ENCODE results near the gene IL17RD. TPM values are rescaled to one million over a fixed set of nuclear protein-coding genes. Genes with fewer than 3 reads are reported as not detected.

Gene IL17RD
- total and polyA plus RNA-seq, 10 of the 15 experiments (the other 5 are each of a cell fraction or from before 2014, with no cell fraction given), result 0.01 to 0.08 (median 0.04) TPM; not detected in 3

DNA sequence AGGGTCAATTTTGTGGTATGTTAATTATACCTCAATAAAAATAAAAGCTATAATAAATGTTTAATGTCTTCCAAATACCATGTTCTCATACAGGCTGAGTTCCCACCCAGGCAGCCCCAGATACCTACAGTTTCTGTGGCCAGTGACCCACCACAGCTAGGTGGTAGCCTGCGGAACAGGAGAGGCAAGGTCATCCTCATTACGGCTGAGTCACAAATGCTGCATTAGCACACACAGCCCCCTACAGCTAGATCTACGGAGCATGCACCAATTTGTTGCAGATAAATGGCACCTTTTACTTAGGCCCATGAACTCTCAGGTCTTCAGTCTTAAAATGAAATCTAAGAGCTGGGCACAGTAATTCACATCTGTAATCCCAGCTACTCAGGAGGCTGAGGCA, 99.6 kb downstream of the IL17RD start (continued):
- TF ChIP-seq, protein P1, sequence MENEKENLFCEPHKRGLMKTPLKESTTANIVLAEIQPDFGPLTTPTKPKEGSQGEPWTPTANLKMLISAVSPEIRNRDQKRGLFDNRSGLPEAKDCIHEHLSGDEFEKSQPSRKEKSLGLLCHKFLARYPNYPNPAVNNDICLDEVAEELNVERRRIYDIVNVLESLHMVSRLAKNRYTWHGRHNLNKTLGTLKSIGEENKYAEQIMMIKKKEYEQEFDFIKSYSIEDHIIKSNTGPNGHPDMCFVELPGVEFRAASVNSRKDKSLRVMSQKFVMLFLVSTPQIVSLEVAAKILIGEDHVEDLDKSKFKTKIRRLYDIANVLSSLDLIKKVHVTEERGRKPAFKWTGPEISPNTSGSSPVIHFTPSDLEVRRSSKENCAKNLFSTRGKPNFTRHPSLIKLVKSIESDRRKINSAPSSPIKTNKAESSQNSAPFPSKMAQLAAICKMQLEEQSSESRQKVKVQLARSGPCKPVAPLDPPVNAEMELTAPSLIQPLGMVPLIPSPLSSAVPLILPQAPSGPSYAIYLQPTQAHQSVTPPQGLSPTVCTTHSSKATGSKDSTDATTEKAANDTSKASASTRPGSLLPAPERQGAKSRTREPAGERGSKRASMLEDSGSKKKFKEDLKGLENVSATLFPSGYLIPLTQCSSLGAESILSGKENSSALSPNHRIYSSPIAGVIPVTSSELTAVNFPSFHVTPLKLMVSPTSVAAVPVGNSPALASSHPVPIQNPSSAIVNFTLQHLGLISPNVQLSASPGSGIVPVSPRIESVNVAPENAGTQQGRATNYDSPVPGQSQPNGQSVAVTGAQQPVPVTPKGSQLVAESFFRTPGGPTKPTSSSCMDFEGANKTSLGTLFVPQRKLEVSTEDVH (IDR thresholded peaks at IDR 0.05; ENCODE audit: low read depth, partially characterized antibody), result no peak
- TF ChIP-seq, protein P2, sequence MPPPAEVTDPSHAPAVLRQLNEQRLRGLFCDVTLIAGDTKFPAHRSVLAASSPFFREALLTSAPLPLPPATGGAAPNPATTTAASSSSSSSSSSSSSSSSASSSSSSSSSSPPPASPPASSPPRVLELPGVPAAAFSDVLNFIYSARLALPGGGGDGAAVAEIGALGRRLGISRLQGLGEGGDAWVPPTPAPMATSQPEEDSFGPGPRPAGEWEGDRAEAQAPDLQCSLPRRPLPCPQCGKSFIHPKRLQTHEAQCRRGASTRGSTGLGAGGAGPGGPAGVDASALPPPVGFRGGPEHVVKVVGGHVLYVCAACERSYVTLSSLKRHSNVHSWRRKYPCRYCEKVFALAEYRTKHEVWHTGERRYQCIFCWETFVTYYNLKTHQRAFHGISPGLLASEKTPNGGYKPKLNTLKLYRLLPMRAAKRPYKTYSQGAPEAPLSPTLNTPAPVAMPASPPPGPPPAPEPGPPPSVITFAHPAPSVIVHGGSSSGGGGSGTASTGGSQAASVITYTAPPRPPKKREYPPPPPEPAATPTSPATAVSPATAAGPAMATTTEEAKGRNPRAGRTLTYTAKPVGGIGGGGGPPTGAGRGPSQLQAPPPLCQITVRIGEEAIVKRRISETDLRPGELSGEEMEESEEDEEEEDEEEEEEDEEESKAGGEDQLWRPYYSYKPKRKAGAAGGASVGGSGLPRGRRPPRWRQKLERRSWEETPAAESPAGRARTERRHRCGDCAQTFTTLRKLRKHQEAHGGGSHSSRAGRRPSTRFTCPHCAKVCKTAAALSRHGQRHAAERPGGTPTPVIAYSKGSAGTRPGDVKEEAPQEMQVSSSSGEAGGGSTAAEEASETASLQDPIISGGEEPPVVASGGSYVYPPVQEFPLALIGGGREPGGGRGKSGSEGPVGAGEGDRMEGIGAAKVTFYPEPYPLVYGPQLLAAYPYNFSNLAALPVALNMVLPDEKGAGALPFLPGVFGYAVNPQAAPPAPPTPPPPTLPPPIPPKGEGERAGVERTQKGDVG (CRISPR knock-in tag; IDR thresholded peaks at IDR 0.05), result no peak
- TF ChIP-seq, protein P3, sequence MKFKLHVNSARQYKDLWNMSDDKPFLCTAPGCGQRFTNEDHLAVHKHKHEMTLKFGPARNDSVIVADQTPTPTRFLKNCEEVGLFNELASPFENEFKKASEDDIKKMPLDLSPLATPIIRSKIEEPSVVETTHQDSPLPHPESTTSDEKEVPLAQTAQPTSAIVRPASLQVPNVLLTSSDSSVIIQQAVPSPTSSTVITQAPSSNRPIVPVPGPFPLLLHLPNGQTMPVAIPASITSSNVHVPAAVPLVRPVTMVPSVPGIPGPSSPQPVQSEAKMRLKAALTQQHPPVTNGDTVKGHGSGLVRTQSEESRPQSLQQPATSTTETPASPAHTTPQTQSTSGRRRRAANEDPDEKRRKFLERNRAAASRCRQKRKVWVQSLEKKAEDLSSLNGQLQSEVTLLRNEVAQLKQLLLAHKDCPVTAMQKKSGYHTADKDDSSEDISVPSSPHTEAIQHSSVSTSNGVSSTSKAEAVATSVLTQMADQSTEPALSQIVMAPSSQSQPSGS (IDR thresholded peaks at IDR 0.05; ENCODE audit: low read length), result no peak
- TF ChIP-seq YBX1 (IDR thresholded peaks at IDR 0.05), result no peak
- TF ChIP-seq SMARCA5 (IDR thresholded peaks at IDR 0.05), result no peak
- TF ChIP-seq FOXM1 (IDR thresholded peaks at IDR 0.05; ENCODE audit: low read depth, low read length), result no peak
- TF ChIP-seq CREB1 (IDR thresholded peaks at IDR 0.05; ENCODE audit: low read depth), result no peak
- TF ChIP-seq ATF7 (IDR thresholded peaks at IDR 0.05; ENCODE audit: low read depth), result no peak
- no peak for TF ChIP-seq RFX5 (IDR thresholded peaks at IDR 0.05; ENCODE audit: low read depth, low read length)

Measured in GM12878 (cell line).